ENCODE results near the gene COL2A1.

The COL2A1 gene

GRCh38 chr12:47987411-47988072 is 16.7 kb downstream of the COL2A1 start:
- H4K20me1 ChIP-seq (ENCODE audit: insufficient read depth): no peaks in the 10 kb centered on the region
- no peaks in the 10 kb centered on the region for H3K4me1 ChIP-seq (ENCODE audit: low read depth, poor library complexity, severe bottlenecking)
- no peak overlapping the region for H2AFZ ChIP-seq (ENCODE audit: low read depth)
- no peak overlapping the region for H3K4me2 ChIP-seq
- no peaks in the 10 kb centered on the region for H3K27me3 ChIP-seq (ENCODE audit: insufficient read depth, low read depth)
- no peak overlapping the region for H3K9ac ChIP-seq
- H3K36me3 ChIP-seq (ENCODE audit: insufficient read depth): no peaks in the 10 kb centered on the region
- no peak overlapping the region for H3K4me3 ChIP-seq (IDR thresholded peaks at IDR 0.05; ENCODE audit: insufficient read depth, low read depth, low read length)
- no peak overlapping the region for H3K27ac ChIP-seq
- no peak for TF ChIP-seq CTCF (conservative IDR thresholded peaks at IDR 0.05; ENCODE audit: low read depth, low read length)
- H3K79me2 ChIP-seq (ENCODE audit: insufficient read depth, low read depth): no peaks in the 10 kb centered on the region

- TF ChIP-seq CTCF (conservative IDR thresholded peaks at IDR 0.05; ENCODE audit: low read depth, low read length): no peak
Observed at GRCh38 chr12:47986832-47987231, 17.4 kb downstream of the COL2A1 start.

GRCh38 chr12:47986291-47986660 is 18.0 kb downstream of the COL2A1 start:
- no peaks in the 10 kb centered on the region for H4K20me1 ChIP-seq (ENCODE audit: insufficient read depth)
- 0 out of 2 replicates have a peak, but pooled peaks cover 3% of the 10 kb centered on the region for H3K27me3 ChIP-seq (ENCODE audit: insufficient read depth, low read depth)
- no peak overlapping the region for H3K4me3 ChIP-seq (IDR thresholded peaks at IDR 0.05; ENCODE audit: insufficient read depth, low read depth, low read length)
- H3K27ac ChIP-seq: no peak overlapping the region
- H2AFZ ChIP-seq (ENCODE audit: low read depth): no peak overlapping the region
- H3K4me1 ChIP-seq (ENCODE audit: low read depth, poor library complexity, severe bottlenecking): peaks cover 2% of the 10 kb centered on the region
- no peak overlapping the region for H3K9ac ChIP-seq
- H3K36me3 ChIP-seq (ENCODE audit: insufficient read depth): no peaks in the 10 kb centered on the region
- no peaks in the 10 kb centered on the region for H3K79me2 ChIP-seq (ENCODE audit: insufficient read depth, low read depth)
- no peak for TF ChIP-seq CTCF (conservative IDR thresholded peaks at IDR 0.05; ENCODE audit: low read depth, low read length)
- H3K4me2 ChIP-seq: no peak overlapping the region

More at GRCh38 chr12:47986832-47987231, 17.4 kb downstream of the COL2A1 start:
- H3K27ac ChIP-seq: no peak overlapping the region
- H3K4me2 ChIP-seq: no peak overlapping the region
- 0 out of 2 replicates have a peak, but pooled peaks cover 3% of the 10 kb centered on the region for H3K27me3 ChIP-seq (ENCODE audit: insufficient read depth, low read depth)
- H3K36me3 ChIP-seq (ENCODE audit: insufficient read depth): no peaks in the 10 kb centered on the region
- no peaks in the 10 kb centered on the region for H4K20me1 ChIP-seq (ENCODE audit: insufficient read depth)
- H3K4me3 ChIP-seq (IDR thresholded peaks at IDR 0.05; ENCODE audit: insufficient read depth, low read depth, low read length): no peak overlapping the region
- no peak overlapping the region for H3K9ac ChIP-seq
- no peak overlapping the region for H2AFZ ChIP-seq (ENCODE audit: low read depth)
- peaks cover 2% of the 10 kb centered on the region for H3K4me1 ChIP-seq (ENCODE audit: low read depth, poor library complexity, severe bottlenecking)
- H3K79me2 ChIP-seq (ENCODE audit: insufficient read depth, low read depth): no peaks in the 10 kb centered on the region

GRCh38 chr12:47985596-47986290 is 18.5 kb downstream of the COL2A1 start:
- Histone ChIP-seq H3K79me2 (ENCODE audit: insufficient read depth, low read depth) (no peaks in the 10 kb centered on the region), H3K4me1 (ENCODE audit: low read depth, poor library complexity, severe bottlenecking) (peaks cover 2% of the 10 kb centered on the region), H3K9ac (no peak overlapping the region), H3K27ac (no peak overlapping the region), H2AFZ (ENCODE audit: low read depth) (no peak overlapping the region), H3K4me3 (IDR thresholded peaks at IDR 0.05; ENCODE audit: insufficient read depth, low read depth, low read length) (no peak overlapping the region), H3K36me3 (ENCODE audit: insufficient read depth) (no peaks in the 10 kb centered on the region), H3K4me2 (no peak overlapping the region), H4K20me1 (ENCODE audit: insufficient read depth) (no peaks in the 10 kb centered on the region), H3K27me3 (ENCODE audit: insufficient read depth, low read depth) (0 out of 2 replicates have a peak, but pooled peaks cover 3% of the 10 kb centered on the region)
- TF ChIP-seq CTCF (conservative IDR thresholded peaks at IDR 0.05; ENCODE audit: low read depth, low read length): no peak
